Measurements from ENCODE around the gene CPXM2.

CPXM2 gene

DNA sequence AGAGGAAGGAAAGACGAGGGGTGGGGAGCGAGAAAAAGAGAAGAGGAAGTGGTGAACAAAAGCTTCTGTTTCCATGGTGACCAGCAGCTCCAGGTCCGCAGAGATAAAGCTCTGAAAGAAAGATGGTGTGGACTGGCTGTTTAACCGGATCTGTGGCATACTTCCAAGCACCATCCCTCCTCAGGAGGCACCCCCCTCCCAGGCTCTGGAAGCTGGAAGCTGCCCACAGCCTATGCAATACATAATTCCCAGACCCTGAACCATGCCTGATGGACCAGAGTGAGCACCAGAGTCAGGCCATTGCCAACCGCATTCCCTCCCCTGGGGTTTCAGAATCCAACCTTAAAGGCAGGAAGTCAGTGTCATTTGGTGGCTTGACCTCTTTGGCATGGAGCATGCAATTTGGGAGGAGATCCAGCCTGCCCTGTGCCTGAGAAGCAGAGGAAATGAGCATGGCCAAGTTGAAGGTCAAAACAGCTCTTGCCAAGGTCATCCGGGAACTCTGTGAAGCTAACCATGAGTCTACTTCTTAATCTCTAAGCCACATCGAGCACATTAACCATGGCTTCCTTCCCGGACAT is 22.2 kb upstream of the CPXM2 start:
- in situ Hi-C loops (cut with HindIII; ENCODE audit: low pct_unique_long_range_greater_than_20kb, low sequenced_read_pairs), result no loop called here
- DNase-seq (ENCODE audit: low read depth in 1 of 2, low spot score in 1 of 2), result no peak
- TF ChIP-seq JUND (IDR thresholded peaks at IDR 0.05; ENCODE audit: low read depth), result no peak

DNA sequence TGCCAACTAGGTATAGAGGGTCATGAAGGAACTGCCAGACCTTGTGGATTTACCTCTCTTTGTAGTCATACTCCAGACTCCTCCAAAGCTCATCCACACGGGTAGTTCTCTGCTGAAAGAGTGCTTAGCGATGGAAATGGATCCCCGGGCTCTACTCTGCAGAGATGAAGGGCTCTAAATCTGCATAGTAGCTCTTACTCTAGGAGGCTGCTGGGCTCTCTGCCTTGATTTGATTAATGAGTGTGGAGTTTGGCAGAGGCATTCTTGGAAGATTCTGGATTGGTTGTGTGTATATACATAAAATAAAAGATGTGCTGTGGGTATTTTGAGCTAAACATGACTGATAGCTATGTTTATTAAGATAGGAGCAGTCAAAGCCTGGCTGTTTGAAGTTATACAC is 21.3 kb upstream of the CPXM2 start:
- no peak for DNase-seq (ENCODE audit: low read depth in 1 of 2, low spot score in 1 of 2)
- in situ Hi-C loops (cut with HindIII; ENCODE audit: low pct_unique_long_range_greater_than_20kb, low sequenced_read_pairs), result no loop called here

DNA sequence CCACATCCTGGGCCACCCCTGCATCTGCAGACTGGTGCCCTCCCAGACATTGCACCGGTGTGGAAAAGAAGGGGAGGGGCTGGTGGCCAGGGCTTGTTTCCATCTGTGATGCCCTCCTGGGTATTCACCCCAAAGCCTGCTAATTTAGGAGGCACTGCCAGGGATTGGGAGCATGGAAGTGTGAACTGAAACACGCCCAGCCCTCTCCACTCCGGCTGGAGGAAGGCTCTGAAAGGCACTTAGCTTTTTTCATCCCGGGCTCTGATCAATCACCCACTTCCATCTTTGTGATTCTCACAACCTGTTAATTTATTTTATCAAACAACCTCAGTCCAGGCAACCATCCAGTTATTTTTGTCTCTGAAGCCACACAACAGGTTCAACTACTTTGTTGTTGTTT is 20.9 kb upstream of the CPXM2 start:
- in situ Hi-C loops (cut with HindIII; ENCODE audit: low pct_unique_long_range_greater_than_20kb, low sequenced_read_pairs), result no loop called here
- no peak for DNase-seq (ENCODE audit: low read depth in 1 of 2, low spot score in 1 of 2)
- TF ChIP-seq JUND (IDR thresholded peaks at IDR 0.05; ENCODE audit: low read depth), result no peak

More for the DNA sequence above, 21.3 kb upstream of the CPXM2 start:
- TF ChIP-seq JUND (IDR thresholded peaks at IDR 0.05; ENCODE audit: low read depth), result no peak

DNA sequence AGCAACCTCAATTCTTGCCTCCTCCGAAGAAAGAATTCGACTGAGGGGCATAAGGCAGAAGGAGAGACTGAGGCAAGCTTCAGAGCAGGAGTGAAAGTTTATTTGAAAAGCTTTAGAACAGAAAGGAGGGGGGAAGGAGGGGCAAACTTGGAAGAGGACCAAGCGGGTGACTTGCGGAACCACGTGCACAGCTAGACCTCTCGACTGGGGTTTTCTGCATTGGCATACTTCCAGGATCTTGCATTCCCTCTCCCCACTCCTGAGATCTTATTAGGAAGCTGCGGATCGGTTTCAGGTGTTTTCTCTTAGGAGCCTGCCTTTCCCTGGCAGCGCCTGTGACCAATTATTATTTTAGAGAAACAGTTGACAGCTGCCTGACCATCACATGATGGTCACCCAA is 20.3 kb upstream of the CPXM2 start:
- DNase-seq (ENCODE audit: low read depth in 1 of 2, low spot score in 1 of 2), result no peak
- in situ Hi-C loops (cut with HindIII; ENCODE audit: low pct_unique_long_range_greater_than_20kb, low sequenced_read_pairs), result no loop called here
- no peak for TF ChIP-seq JUND (IDR thresholded peaks at IDR 0.05; ENCODE audit: low read depth)

DNA sequence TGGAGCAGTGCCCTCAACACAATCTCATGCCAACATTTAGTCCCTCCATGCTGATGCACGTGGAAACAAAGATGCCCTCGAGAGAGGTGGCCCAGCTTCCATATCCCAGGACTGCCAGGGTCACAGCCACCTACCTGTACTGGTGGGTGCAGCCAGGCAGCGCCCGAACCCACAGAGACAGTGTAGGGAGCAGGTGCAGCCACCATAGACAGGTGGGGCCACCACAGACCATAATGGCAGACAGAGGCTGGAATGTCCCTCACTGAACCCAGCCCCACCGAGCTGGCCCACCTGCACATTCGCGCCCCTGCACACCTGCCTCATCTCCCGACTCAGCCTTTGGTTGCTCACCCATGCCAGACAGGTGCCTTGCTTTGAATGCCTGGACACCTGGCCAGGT is 18.3 kb upstream of the CPXM2 start:
- TF ChIP-seq JUND (IDR thresholded peaks at IDR 0.05; ENCODE audit: low read depth), result no peak
- in situ Hi-C loops (cut with HindIII; ENCODE audit: low pct_unique_long_range_greater_than_20kb, low sequenced_read_pairs), result no loop called here
- no peak for DNase-seq (ENCODE audit: low read depth in 1 of 2, low spot score in 1 of 2)

DNA sequence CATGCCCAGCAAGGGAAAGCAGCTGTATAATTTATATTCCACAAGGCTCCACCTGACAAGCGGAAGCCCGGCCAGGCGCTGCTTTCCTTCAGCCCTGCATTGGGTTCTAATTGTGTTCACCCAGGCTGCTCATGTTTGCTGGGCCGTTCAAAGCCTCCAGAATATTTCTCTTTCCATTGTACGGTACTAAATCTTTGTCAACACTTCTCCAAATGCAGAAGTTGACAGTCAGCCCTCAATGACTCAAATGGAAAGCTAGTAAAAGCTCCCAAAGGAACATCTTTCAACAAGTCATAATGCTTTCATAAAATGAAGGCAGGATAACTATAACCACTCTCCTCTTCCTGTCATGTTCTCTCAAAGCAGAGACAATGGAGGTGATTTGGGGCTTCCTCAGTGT is 17.8 kb upstream of the CPXM2 start:
- no peak for TF ChIP-seq JUND (IDR thresholded peaks at IDR 0.05; ENCODE audit: low read depth)
- DNase-seq (ENCODE audit: low read depth in 1 of 2, low spot score in 1 of 2), result no peak
- in situ Hi-C loops (cut with HindIII; ENCODE audit: low pct_unique_long_range_greater_than_20kb, low sequenced_read_pairs), result no loop called here

DNA sequence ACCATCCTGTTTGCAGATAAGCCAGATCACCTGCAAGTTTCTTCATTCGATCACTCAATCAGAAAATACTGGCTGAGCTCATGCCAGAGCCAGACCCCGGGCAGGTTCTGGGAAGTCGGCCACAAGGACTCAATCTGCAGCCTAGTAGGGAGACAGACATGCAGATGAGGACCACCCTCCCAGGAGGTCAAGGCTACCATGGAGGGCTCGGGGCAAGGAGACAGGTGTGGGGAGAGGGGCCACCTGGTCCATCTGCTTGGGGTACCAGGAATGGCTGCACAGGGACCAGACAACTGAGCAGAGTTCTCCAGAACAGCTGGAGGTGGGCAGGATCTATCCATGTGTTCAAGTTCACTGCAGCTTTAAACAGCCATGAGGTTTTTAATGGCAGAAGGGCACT is 16.8 kb upstream of the CPXM2 start:
- in situ Hi-C loops (cut with HindIII; ENCODE audit: low pct_unique_long_range_greater_than_20kb, low sequenced_read_pairs), result no loop called here
- no peak for TF ChIP-seq JUND (IDR thresholded peaks at IDR 0.05; ENCODE audit: low read depth)

DNA sequence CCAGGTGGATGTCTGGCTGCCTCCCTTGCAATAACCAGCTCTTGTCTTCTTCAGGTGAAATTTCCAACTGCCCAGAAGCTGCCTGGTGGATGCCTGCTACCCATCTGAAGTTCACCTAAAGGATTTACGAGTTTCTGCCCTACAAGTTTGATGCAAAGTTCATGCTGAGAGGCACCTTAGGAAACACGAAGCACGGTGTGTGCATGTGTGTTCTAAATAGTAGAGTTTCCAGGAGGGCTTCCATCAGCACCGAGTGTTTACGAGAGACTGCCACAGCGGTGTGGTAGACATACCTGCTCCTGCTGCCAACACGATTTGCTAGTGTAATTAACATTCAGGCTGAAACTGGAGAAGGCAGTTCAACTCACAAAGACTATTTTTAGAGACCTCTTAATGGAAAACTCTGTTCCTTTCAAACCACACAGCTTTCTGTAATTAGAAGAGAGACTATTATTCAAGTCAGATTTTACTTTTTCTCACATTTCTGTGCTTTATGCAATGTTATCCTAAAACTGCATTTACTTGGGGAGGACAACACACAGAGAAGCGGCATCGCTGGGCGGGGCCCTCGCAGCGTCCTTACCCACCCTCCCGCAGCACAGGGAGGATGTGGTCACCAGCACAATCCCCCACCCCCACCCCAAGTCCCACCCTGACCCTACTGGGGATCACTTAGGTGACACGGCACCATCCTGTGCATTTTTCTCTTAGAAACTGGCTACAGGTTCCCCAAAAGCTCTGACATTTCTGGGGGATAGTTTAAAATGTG is 15.5 kb upstream of the CPXM2 start:
- no peak for TF ChIP-seq JUND (IDR thresholded peaks at IDR 0.05; ENCODE audit: low read depth)
- no peak for DNase-seq (ENCODE audit: low read depth in 1 of 2, low spot score in 1 of 2)
- in situ Hi-C loops (cut with HindIII; ENCODE audit: low pct_unique_long_range_greater_than_20kb, low sequenced_read_pairs), result no loop called here

More for the DNA sequence above, 16.8 kb upstream of the CPXM2 start:
- no peak for DNase-seq (ENCODE audit: low read depth in 1 of 2, low spot score in 1 of 2)

DNA sequence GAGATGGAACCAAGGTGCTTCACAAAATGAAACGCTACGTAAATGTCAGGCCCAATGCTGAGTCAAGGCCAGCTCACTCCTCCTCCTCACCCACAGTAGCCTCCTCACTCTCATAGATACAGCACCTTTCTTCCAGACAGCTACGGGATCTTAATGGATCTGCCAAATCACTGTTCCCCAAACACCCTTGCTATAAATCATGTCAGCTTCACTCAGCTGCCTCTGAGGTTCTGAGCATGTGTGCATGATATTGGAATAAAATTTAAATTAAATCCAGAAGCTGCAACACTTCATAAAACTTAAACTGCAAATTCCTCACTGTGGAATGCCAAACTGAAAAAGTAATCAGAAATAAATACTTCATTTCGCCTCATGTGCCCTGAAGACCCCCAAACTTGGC is 14.7 kb upstream of the CPXM2 start:
- in situ Hi-C loops (cut with HindIII; ENCODE audit: low pct_unique_long_range_greater_than_20kb, low sequenced_read_pairs), result no loop called here
- TF ChIP-seq JUND (IDR thresholded peaks at IDR 0.05; ENCODE audit: low read depth), result no peak

DNA sequence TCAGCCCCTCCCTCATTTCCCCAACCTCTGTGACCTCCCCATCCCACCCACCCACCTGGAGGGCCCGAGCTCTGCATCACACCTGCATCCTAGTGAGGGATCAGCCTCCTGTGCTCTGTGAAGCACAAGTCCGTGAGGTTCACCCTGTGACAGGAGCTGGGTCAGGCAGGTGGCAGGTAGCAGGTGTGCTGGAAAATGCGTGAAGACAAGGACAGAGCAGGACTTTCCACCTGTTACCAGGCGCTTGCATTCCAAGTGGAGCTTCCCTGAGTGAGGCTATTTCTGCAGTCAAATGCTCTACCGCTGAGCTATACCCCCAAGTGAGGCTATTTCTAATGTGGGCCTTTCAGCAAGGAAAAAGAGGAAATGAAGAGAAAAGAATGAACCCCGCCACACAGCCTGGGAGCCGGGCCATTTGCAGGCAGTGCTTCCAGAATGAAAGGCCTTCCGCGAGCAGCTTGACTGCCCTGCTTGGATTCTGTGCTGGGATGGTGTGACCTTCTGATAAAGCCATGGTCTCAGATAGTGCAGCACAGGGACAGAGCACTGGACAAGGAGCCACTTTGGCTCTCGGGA is 13.3 kb upstream of the CPXM2 start:
- DNase-seq (ENCODE audit: low read depth in 1 of 2, low spot score in 1 of 2), result no peak
- no peak for TF ChIP-seq JUND (IDR thresholded peaks at IDR 0.05; ENCODE audit: low read depth)
- in situ Hi-C loops (cut with HindIII; ENCODE audit: low pct_unique_long_range_greater_than_20kb, low sequenced_read_pairs), result no loop called here

More for the DNA sequence above, 14.7 kb upstream of the CPXM2 start:
- no peak for DNase-seq (ENCODE audit: low read depth in 1 of 2, low spot score in 1 of 2)

DNA sequence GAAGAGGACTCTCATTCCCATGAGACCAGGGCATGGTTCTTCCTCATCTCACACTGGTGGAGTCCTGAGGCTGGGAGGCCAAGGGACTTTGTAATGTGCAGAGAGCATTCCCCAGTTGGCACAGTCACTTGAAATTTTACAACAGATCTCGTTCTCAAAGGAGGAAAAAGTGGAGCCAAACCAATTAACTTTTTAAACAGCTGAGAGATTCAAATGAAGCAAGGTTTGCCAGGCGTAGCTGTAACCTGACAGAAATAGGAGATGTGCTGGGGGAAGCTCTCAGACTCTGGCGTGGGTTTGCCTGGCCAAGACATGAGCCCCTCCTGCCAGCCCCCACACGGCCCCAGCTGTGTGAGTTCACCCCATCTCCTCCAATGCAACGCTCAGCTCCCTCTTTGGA is 12.0 kb upstream of the CPXM2 start:
- TF ChIP-seq JUND (IDR thresholded peaks at IDR 0.05; ENCODE audit: low read depth), result no peak
- in situ Hi-C loops (cut with HindIII; ENCODE audit: low pct_unique_long_range_greater_than_20kb, low sequenced_read_pairs), result no loop called here
- no peak for DNase-seq (ENCODE audit: low read depth in 1 of 2, low spot score in 1 of 2)

DNA sequence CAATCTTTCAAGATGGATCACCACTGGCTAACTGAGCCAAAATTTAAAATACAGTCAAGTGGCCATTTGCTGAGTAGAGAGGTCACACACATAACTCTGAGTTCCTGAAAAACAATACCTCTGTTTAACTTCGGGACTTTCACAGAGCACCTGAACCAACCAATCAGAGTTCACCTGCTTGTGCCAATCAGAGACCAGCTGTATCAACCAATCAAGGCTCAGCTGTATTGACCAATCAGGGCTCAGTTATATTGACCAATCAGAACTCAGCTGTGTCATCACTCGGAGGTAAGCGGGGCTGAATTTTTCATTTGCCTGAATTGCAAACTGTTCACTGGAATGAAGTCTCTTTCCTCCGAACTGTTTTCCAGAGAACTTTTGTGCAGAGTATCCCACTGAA is 10.0 kb upstream of the CPXM2 start:
- TF ChIP-seq JUND (IDR thresholded peaks at IDR 0.05; ENCODE audit: low read depth), result no peak
- no peak for DNase-seq (ENCODE audit: low read depth in 1 of 2, low spot score in 1 of 2)
- in situ Hi-C loops (cut with HindIII; ENCODE audit: low pct_unique_long_range_greater_than_20kb, low sequenced_read_pairs), result no loop called here

DNA sequence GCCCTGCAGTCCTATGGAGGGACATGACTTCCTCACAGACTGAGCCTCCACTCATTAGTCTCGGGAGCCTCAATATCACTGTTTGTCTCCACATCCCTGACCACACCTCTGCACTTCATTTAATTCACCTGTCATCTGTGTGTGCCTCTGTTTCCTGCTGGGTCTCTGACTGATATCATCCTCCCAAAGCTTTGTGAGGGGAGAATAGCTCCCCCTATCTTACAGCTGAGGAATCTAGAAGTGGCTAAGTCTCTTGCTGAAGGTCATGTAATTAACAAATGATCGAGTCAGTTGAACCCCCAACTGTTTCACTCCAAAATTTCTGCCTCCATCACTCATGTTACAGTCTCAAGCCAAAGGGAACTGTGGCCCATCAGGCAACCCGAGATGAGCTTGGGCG is 5.5 kb upstream of the CPXM2 start:
- no peak for TF ChIP-seq JUND (IDR thresholded peaks at IDR 0.05; ENCODE audit: low read depth)
- in situ Hi-C loops (cut with HindIII; ENCODE audit: low pct_unique_long_range_greater_than_20kb, low sequenced_read_pairs), result no loop called here
- DNase-seq (ENCODE audit: low read depth in 1 of 2, low spot score in 1 of 2), result no peak

Measured in T47D (cell line).